CD14-positive monocyte (primary cell): ENCODE data around the gene ITGB1BP1. TPM values are rescaled to one million over a fixed set of nuclear protein-coding genes. Genes with fewer than 3 reads are reported as not detected.

Source experiments
- DNase-seq, 3 donors: peaks; one replicate each; pipeline ENCODE4 v3.0.0-alpha.2; 2011 to 2022
- H2AFZ ChIP-seq: 2 replicates; pipeline ENCODE4 v1.6.0; 2012; ENCODE audit warnings: mild to moderate bottlenecking, low read depth, low read length, inconsistent platforms; ENCODE audit not compliant: insufficient read depth, poor library complexity, severe bottlenecking
- H3K27ac ChIP-seq, 2 donors: 1 replicate in 1 of 2; 2 replicates in 1 of 2; pipeline ENCODE4 v1.5.1; 2012 to 2013; ENCODE audit warnings: low read length in 2 of 2, control low read depth in 1 of 2, inconsistent platforms in 1 of 2, low read depth in 1 of 2, mild to moderate bottlenecking in 1 of 2
- H3K27me3 ChIP-seq, 2 donors: one replicate each; pipeline versions ENCODE4 v1.6.0 to v1.6.1; 2011 to 2013; ENCODE audit warnings: low read length in 2 of 2; ENCODE audit not compliant: control insufficient read depth in 2 of 2, insufficient read depth in 2 of 2
- H3K36me3 ChIP-seq, 2 donors: replicated peaks in 1 of 2; 1 replicate in 1 of 2; 2 replicates in 1 of 2; pipeline versions ENCODE4 v1.5.1 to v1.6.1; 2012 to 2013; ENCODE audit warnings: low read length in 2 of 2, control low read depth in 1 of 2, inconsistent platforms in 1 of 2, mild to moderate bottlenecking in 1 of 2; ENCODE audit not compliant: insufficient read depth in 2 of 2, control insufficient read depth in 1 of 2
- H3K4me1 ChIP-seq, 2 donors: 1 replicate in 1 of 2; 2 replicates in 1 of 2; pipeline versions ENCODE4 v1.5.1 to v1.6.1; 2012 to 2013; ENCODE audit warnings: low read length in 2 of 2, control low read depth in 1 of 2, inconsistent platforms in 1 of 2, mild to moderate bottlenecking in 1 of 2, moderate library complexity in 1 of 2; ENCODE audit not compliant: insufficient read depth in 2 of 2, control insufficient read depth in 1 of 2
- H3K4me2 ChIP-seq: replicated peaks from 2 replicates; pipeline ENCODE3; 2012; ENCODE audit warnings: low read length, moderate library complexity, mild to moderate bottlenecking; ENCODE audit not compliant: poor library complexity, severe bottlenecking; ENCODE audit errors: extremely low read depth
- H3K4me3 ChIP-seq, 3 experiments: fragments of 200-600 bp in 1 of 3; sonication (generic) in 1 of 3; replicated peaks in 1 of 3; 1 replicate in 2 of 3; 2 replicates in 1 of 3; pipeline ENCODE4 v1.5.1; 2011 to 2013; ENCODE audit warnings: low read length in 3 of 3, mild to moderate bottlenecking in 3 of 3, control low read depth in 2 of 3, low read depth in 2 of 3, inconsistent platforms in 1 of 3, moderate library complexity in 1 of 3
- H3K79me2 ChIP-seq: 2 replicates; pipeline ENCODE4 v1.6.0; 2012; ENCODE audit warnings: mild to moderate bottlenecking, control low read depth, inconsistent platforms, low read length, moderate library complexity; ENCODE audit not compliant: insufficient read depth
- H3K9ac ChIP-seq: 2 replicates; pipeline ENCODE4 v1.6.0; 2017; ENCODE audit warnings: low read length, mild to moderate bottlenecking; ENCODE audit not compliant: insufficient read depth, poor library complexity, severe bottlenecking
- H3K9me3 ChIP-seq, 2 donors: replicated peaks in 1 of 2; 1 replicate in 1 of 2; 2 replicates in 1 of 2; pipeline versions ENCODE4 v1.5.1 to v1.6.1; 2012 to 2013; ENCODE audit warnings: low read length in 2 of 2, control low read depth in 1 of 2; ENCODE audit not compliant: control insufficient read depth in 1 of 2, insufficient read depth in 1 of 2
- H4K20me1 ChIP-seq: 2 replicates; pipeline ENCODE4 v1.6.0; 2012; ENCODE audit warnings: mild to moderate bottlenecking, low read length, control low read depth, moderate library complexity; ENCODE audit not compliant: insufficient read depth
- H3K27ac Mint-ChIP-seq, 7 donors: one replicate each; pipeline ENCODE4 v1.8.0; 2020; ENCODE audit warnings: mild to moderate bottlenecking in 7 of 7, mixed read lengths in 7 of 7, moderate library complexity in 6 of 7, inconsistent platforms in 2 of 7
- H3K27me3 Mint-ChIP-seq, 3 donors: one replicate each; pipeline ENCODE4 v1.8.0; 2021 to 2022; ENCODE audit warnings: low read depth in 3 of 3, mild to moderate bottlenecking in 3 of 3, mixed read lengths in 3 of 3, moderate library complexity in 3 of 3, inconsistent platforms in 1 of 3
- H3K36me3 Mint-ChIP-seq, 2 donors: one replicate each; pipeline ENCODE4 v1.8.0; 2020; ENCODE audit warnings: mixed read lengths in 2 of 2, inconsistent platforms in 1 of 2, mild to moderate bottlenecking in 1 of 2
- H3K4me1 Mint-ChIP-seq: one replicate; pipeline ENCODE4 v1.8.0; 2020; ENCODE audit warnings: mild to moderate bottlenecking, mixed read lengths
- H3K4me3 Mint-ChIP-seq, 2 donors: one replicate each; pipeline ENCODE4 v1.8.0; 2020; ENCODE audit warnings: mild to moderate bottlenecking in 2 of 2, mixed read lengths in 2 of 2, moderate library complexity in 1 of 2
- H3K9me3 Mint-ChIP-seq, 7 donors: one replicate each; pipeline ENCODE4 v1.8.0; 2020 to 2022; ENCODE audit warnings: mixed read lengths in 7 of 7, mild to moderate bottlenecking in 6 of 7, moderate library complexity in 6 of 7, inconsistent platforms in 2 of 7
- CTCF ChIP-seq: fragments of 200-600 bp; IDR thresholded peaks from one replicate; pipeline ENCODE4 v1.8.0; 2022; ENCODE audit warnings: antibody characterized with exemption, mild to moderate bottlenecking
- WGBS: methylation state at CpG from one replicate; pipeline ENCODE4 v1.1.5; 2013; ENCODE audit warnings: missing lambda C conversion rate; ENCODE audit not compliant: insufficient coverage; 5-methylcytosine and 5-hydroxymethylcytosine counted together
- intact Hi-C, 2 donors: fragments of 100-400 bp; cut with micrococcal nuclease; formaldehyde crosslinking; loops; one replicate each; pipeline versions ENCODE4 v1.15.0 to v1.15.1; 2023
- polyA plus RNA-seq, 3 donors: library from polyadenylated mRNA; depleted of rRNA in 1 of 3; unstranded in 2 of 3; stranded (reverse) in 1 of 3; fragments of 300-500 nt in 2 of 3; fragments of >200 nt in 1 of 3; fragmentation: Illumina TruSeq in 2 of 3; gene quantifications; 1 replicate in 2 of 3; 2 replicates in 1 of 3; pipeline ENCODE4 v1.2.3, GENCODE V29; 2012 to 2021

The ITGB1BP1 gene
- polyA plus RNA-seq, 3 donors = 38.5 to 125 (median 116) TPM

- intact Hi-C loops = no loop called here
- H3K9ac ChIP-seq = no peak overlapping the region
- H3K4me3 Mint-ChIP-seq = no peak overlapping the region
Measured at GRCh38 chr2:9418746-9419145, 4.6 kb downstream of the ITGB1BP1 start.

GRCh38 chr2:9417725-9418124, 5.6 kb downstream of the ITGB1BP1 start:
- Mint-ChIP-seq H3K4me3 (no peak overlapping the region), H3K27ac (peak overlapping the region in 1 of 7 donors; percentile 58), H3K4me1 (peaks cover 19% of the 10 kb centered on the region), H3K27me3 (no peaks in the 10 kb centered on the region), H3K36me3 (peaks cover 38 to 49% of the 10 kb centered on the region in 2 donors), H3K9me3 (no peaks in the 10 kb centered on the region)
- Histone ChIP-seq H3K27me3 (no peaks in the 10 kb centered on the region), H3K36me3 (peaks cover 19 to 64% of the 10 kb centered on the region in 2 donors), H3K4me3 (no peak overlapping the region), H4K20me1 (peaks cover 25% of the 10 kb centered on the region), H3K27ac (no peak overlapping the region), H3K79me2 (peaks cover 66% of the 10 kb centered on the region), H3K9ac (no peak overlapping the region), H3K4me1 (peaks cover 12% of the 10 kb centered on the region in 2 donors), H2AFZ (no peak overlapping the region), H3K4me2 (no peak overlapping the region), H3K9me3 (no peaks in the 10 kb centered on the region)
- intact Hi-C loops = no loop called here
- TF ChIP-seq CTCF = no peak
- DNase-seq = no peak
- 100% methylated on average over 1 of the region's 3 CpGs for WGBS

More at GRCh38 chr2:9418746-9419145, 4.6 kb downstream of the ITGB1BP1 start:
- Mint-ChIP-seq H3K9me3 (no peaks in the 10 kb centered on the region), H3K4me1 (peaks cover 19% of the 10 kb centered on the region), H3K36me3 (peaks cover 36 to 44% of the 10 kb centered on the region in 2 donors), H3K27ac (peak overlapping the region in 1 of 7 donors; percentile 39), H3K27me3 (no peaks in the 10 kb centered on the region)
- Histone ChIP-seq H3K4me1 (peaks cover 13 to 14% of the 10 kb centered on the region in 2 donors), H3K4me3 (no peak overlapping the region), H3K27ac (no peak overlapping the region), H3K4me2 (no peak overlapping the region), H3K9me3 (no peaks in the 10 kb centered on the region), H3K27me3 (no peaks in the 10 kb centered on the region), H2AFZ (no peak overlapping the region), H3K79me2 (peaks cover 74% of the 10 kb centered on the region), H4K20me1 (peaks cover 25% of the 10 kb centered on the region), H3K36me3 (peaks cover 16 to 54% of the 10 kb centered on the region in 2 donors)
- TF ChIP-seq CTCF = no peak
- 94% methylated on average over 2 of the region's 4 CpGs for WGBS
- no peak for DNase-seq
